Activated naive CD8-positive, alpha-beta T cell (primary cell): Measurements from ENCODE around the gene HMX1.

ENCODE experiments used
- H3K27ac Mint-ChIP-seq: one replicate; pipeline ENCODE4 v1.8.0; 2021; ENCODE audit warnings: mixed read lengths
- H3K27me3 Mint-ChIP-seq: one replicate; pipeline ENCODE4 v1.8.0; 2021; ENCODE audit warnings: mixed read lengths
- H3K36me3 Mint-ChIP-seq: one replicate; pipeline ENCODE4 v1.8.0; 2021; ENCODE audit warnings: mixed read lengths
- H3K4me1 Mint-ChIP-seq: one replicate; pipeline ENCODE4 v1.8.0; 2021; ENCODE audit warnings: low read depth, mixed read lengths
- H3K4me3 Mint-ChIP-seq: one replicate; pipeline ENCODE4 v1.8.0; 2021; ENCODE audit warnings: mild to moderate bottlenecking, mixed read lengths
- H3K9me3 Mint-ChIP-seq: one replicate; pipeline ENCODE4 v1.8.0; 2021; ENCODE audit warnings: low read depth, mixed read lengths

The HMX1 gene

GRCh38 chr4:8912506-8912905, 40.9 kb upstream of the HMX1 start:
- Mint-ChIP-seq H3K36me3 (no peaks in the 10 kb centered on the region), H3K27ac (no peak overlapping the region), H3K4me1 (no peaks in the 10 kb centered on the region), H3K27me3 (no peaks in the 10 kb centered on the region), H3K4me3 (no peak overlapping the region), H3K9me3 (no peaks in the 10 kb centered on the region)

- Mint-ChIP-seq H3K27me3 (no peaks in the 10 kb centered on the region), H3K4me1 (no peaks in the 10 kb centered on the region), H3K4me3 (no peak overlapping the region), H3K36me3 (no peaks in the 10 kb centered on the region), H3K27ac (no peak overlapping the region), H3K9me3 (no peaks in the 10 kb centered on the region)
Observed at GRCh38 chr4:8912089-8912455, 40.4 kb upstream of the HMX1 start.

- Mint-ChIP-seq H3K4me3 (no peak overlapping the region), H3K27me3 (no peaks in the 10 kb centered on the region), H3K4me1 (no peaks in the 10 kb centered on the region), H3K9me3 (no peaks in the 10 kb centered on the region), H3K27ac (no peak overlapping the region), H3K36me3 (no peaks in the 10 kb centered on the region)
Observed at GRCh38 chr4:8911316-8912088, 39.9 kb upstream of the HMX1 start.

GRCh38 chr4:8910822-8911315, 39.2 kb upstream of the HMX1 start:
- H3K4me3 Mint-ChIP-seq: no peak overlapping the region
- no peak overlapping the region for H3K27ac Mint-ChIP-seq
- no peaks in the 10 kb centered on the region for H3K9me3 Mint-ChIP-seq
- H3K36me3 Mint-ChIP-seq: no peaks in the 10 kb centered on the region
- H3K27me3 Mint-ChIP-seq: no peaks in the 10 kb centered on the region
- H3K4me1 Mint-ChIP-seq: no peaks in the 10 kb centered on the region

GRCh38 chr4:8910100-8910821, 38.6 kb upstream of the HMX1 start:
- H3K36me3 Mint-ChIP-seq: no peaks in the 10 kb centered on the region
- no peaks in the 10 kb centered on the region for H3K27me3 Mint-ChIP-seq
- H3K9me3 Mint-ChIP-seq: no peaks in the 10 kb centered on the region
- no peaks in the 10 kb centered on the region for H3K4me1 Mint-ChIP-seq
- no peak overlapping the region for H3K27ac Mint-ChIP-seq
- H3K4me3 Mint-ChIP-seq: no peak overlapping the region

GRCh38 chr4:8909548-8909947, 37.9 kb upstream of the HMX1 start:
- Mint-ChIP-seq H3K27me3 (no peaks in the 10 kb centered on the region), H3K9me3 (no peaks in the 10 kb centered on the region), H3K36me3 (no peaks in the 10 kb centered on the region), H3K4me1 (no peaks in the 10 kb centered on the region), H3K27ac (no peak overlapping the region), H3K4me3 (no peak overlapping the region)

GRCh38 chr4:8908206-8908893, 36.7 kb upstream of the HMX1 start:
- Mint-ChIP-seq H3K4me1 (no peaks in the 10 kb centered on the region), H3K4me3 (no peak overlapping the region)

GRCh38 chr4:8907596-8908205, 36.1 kb upstream of the HMX1 start:
- H3K27me3 Mint-ChIP-seq: no peaks in the 10 kb centered on the region
- no peaks in the 10 kb centered on the region for H3K9me3 Mint-ChIP-seq
- no peak overlapping the region for H3K27ac Mint-ChIP-seq
- H3K36me3 Mint-ChIP-seq: no peaks in the 10 kb centered on the region
- no peaks in the 10 kb centered on the region for H3K4me1 Mint-ChIP-seq
- no peak overlapping the region for H3K4me3 Mint-ChIP-seq

More at GRCh38 chr4:8908206-8908893, 36.7 kb upstream of the HMX1 start:
- Mint-ChIP-seq H3K27ac (no peak overlapping the region), H3K9me3 (no peaks in the 10 kb centered on the region), H3K36me3 (no peaks in the 10 kb centered on the region), H3K27me3 (no peaks in the 10 kb centered on the region)

- H3K27me3 Mint-ChIP-seq: no peaks in the 10 kb centered on the region
- H3K4me3 Mint-ChIP-seq: no peak overlapping the region
- no peaks in the 10 kb centered on the region for H3K36me3 Mint-ChIP-seq
- no peaks in the 10 kb centered on the region for H3K4me1 Mint-ChIP-seq
- H3K9me3 Mint-ChIP-seq: no peaks in the 10 kb centered on the region
- H3K27ac Mint-ChIP-seq: no peak overlapping the region
Observed at GRCh38 chr4:8906991-8907595, 35.5 kb upstream of the HMX1 start.

- no peaks in the 10 kb centered on the region for H3K4me1 Mint-ChIP-seq
- no peaks in the 10 kb centered on the region for H3K9me3 Mint-ChIP-seq
- no peaks in the 10 kb centered on the region for H3K36me3 Mint-ChIP-seq
- H3K4me3 Mint-ChIP-seq: no peak overlapping the region
- no peak overlapping the region for H3K27ac Mint-ChIP-seq
- H3K27me3 Mint-ChIP-seq: no peaks in the 10 kb centered on the region
Observed at GRCh38 chr4:8906668-8906970, 35.0 kb upstream of the HMX1 start.

GRCh38 chr4:8905773-8906667, 34.4 kb upstream of the HMX1 start:
- Mint-ChIP-seq H3K4me1 (no peaks in the 10 kb centered on the region), H3K27ac (no peak overlapping the region), H3K9me3 (no peaks in the 10 kb centered on the region), H3K27me3 (no peaks in the 10 kb centered on the region), H3K36me3 (no peaks in the 10 kb centered on the region), H3K4me3 (no peak overlapping the region)

GRCh38 chr4:8905226-8905772, 33.7 kb upstream of the HMX1 start:
- Mint-ChIP-seq H3K9me3 (no peaks in the 10 kb centered on the region), H3K27ac (no peak overlapping the region), H3K36me3 (no peaks in the 10 kb centered on the region), H3K4me1 (no peaks in the 10 kb centered on the region), H3K4me3 (no peak overlapping the region), H3K27me3 (no peaks in the 10 kb centered on the region)

GRCh38 chr4:8904666-8905065, 33.0 kb upstream of the HMX1 start:
- no peaks in the 10 kb centered on the region for H3K9me3 Mint-ChIP-seq
- H3K36me3 Mint-ChIP-seq: no peaks in the 10 kb centered on the region
- no peak overlapping the region for H3K27ac Mint-ChIP-seq
- H3K27me3 Mint-ChIP-seq: no peaks in the 10 kb centered on the region
- H3K4me3 Mint-ChIP-seq: no peak overlapping the region
- H3K4me1 Mint-ChIP-seq: no peaks in the 10 kb centered on the region

GRCh38 chr4:8904041-8904501, 32.4 kb upstream of the HMX1 start:
- no peak overlapping the region for H3K4me3 Mint-ChIP-seq
- H3K9me3 Mint-ChIP-seq: no peaks in the 10 kb centered on the region
- H3K36me3 Mint-ChIP-seq: no peaks in the 10 kb centered on the region
- H3K27ac Mint-ChIP-seq: no peak overlapping the region
- no peaks in the 10 kb centered on the region for H3K27me3 Mint-ChIP-seq
- H3K4me1 Mint-ChIP-seq: no peaks in the 10 kb centered on the region
